ENCODE measurements around the gene NPAT.

DNA sequence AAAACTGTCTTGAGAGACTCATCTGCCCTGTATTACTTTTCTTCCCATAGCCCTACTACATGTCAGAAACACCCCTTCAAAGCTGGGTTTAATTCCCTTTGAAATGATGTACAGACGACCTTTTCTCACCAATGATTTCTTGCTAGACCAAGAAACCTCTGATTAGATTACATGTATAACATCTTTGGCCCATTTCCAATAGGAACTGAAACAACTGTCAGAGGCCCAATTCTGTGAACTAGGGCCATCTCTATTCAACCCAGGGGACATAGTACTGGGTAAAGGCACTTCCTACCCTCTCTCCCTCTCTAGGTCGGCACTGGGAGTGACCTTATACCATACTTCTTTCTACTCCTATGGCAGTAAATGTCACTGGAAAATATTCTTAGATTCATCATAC lies 19.4 kb downstream of the NPAT start:
- TF ChIP-seq, protein P1, sequence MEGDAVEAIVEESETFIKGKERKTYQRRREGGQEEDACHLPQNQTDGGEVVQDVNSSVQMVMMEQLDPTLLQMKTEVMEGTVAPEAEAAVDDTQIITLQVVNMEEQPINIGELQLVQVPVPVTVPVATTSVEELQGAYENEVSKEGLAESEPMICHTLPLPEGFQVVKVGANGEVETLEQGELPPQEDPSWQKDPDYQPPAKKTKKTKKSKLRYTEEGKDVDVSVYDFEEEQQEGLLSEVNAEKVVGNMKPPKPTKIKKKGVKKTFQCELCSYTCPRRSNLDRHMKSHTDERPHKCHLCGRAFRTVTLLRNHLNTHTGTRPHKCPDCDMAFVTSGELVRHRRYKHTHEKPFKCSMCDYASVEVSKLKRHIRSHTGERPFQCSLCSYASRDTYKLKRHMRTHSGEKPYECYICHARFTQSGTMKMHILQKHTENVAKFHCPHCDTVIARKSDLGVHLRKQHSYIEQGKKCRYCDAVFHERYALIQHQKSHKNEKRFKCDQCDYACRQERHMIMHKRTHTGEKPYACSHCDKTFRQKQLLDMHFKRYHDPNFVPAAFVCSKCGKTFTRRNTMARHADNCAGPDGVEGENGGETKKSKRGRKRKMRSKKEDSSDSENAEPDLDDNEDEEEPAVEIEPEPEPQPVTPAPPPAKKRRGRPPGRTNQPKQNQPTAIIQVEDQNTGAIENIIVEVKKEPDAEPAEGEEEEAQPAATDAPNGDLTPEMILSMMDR (IDR thresholded peaks at IDR 0.05) = no peak
- TF ChIP-seq POLR2AphosphoS5 (IDR thresholded peaks at IDR 0.05; ENCODE audit: insufficient read depth in 1 of 2, low read depth in 1 of 2) = no peak
